NAMALWA (cell line): ENCODE measurements around the gene EXOC4.
"Not testable (repeated sequence)": the region's sequence is repeated elsewhere in the genome, so short reads cannot be mapped to it uniquely, and the experiment has no call there.

Experiments used
- DNase-seq: peaks from one replicate; pipeline ENCODE4 v3.0.0-alpha.2; 2015; ENCODE audit warnings: low spot score

The EXOC4 gene

DNA sequence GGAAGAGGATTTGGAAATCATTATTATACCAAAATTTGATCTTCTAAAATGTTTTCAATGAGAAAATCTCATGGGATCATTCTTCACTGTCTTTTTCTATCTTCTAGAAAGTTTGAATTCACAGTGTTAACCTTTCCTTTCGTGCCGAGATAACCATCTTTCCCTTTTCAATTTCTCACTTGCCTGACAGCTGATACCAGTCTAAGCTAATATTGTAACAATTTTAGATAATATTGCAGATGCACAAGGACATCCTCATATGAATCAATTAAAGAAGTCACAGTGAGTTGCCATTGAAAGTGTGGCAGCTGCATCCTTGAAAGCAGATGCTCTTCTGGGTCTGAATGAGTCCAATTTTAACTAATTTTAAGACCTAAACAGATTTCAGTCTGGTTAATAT lies 734.7 kb downstream of the EXOC4 start:
- DNase-seq = no peak

- no peak for DNase-seq
These were observed 740.7 kb downstream of the EXOC4 start for GRCh38 chr7:133993547-133993946.

DNA sequence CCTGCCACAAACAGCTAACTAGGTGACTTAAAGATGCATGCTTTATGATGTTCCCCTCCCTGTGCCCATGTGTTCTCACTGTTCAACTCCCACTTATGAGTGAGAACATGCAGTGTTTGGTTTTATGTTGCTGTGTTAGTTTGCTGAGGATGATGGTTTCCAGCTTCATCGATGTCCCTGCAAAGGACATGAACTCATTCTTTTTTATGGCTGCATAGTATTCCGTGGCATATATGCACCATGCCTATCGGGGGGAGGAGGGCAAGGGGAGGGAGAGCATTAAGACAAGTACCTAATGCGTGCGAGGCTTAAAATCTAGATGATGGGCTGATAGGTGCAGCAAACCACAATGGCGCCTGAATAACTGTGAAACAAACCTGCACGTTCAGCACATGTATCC lies 741.2 kb downstream of the EXOC4 start:
- not testable (repeated sequence) for DNase-seq

DNA sequence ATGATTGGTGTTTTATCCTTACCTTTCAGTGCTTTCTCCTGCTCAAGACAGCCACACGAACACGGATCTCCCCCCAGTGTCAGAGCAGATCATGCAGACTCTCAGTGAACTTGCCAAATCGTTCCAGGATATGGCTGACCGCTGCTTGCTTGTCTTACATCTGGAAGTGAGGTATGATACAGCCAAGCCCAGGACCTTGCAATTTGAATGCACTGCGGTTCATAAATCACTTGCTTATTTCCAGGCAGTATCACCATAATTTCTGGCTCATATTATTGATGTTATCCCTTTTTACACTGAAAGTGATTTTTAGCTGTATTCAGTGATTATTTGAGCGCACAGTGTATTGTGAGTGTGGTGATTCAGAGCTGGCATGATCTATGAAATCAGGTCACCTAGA lies 744.6 kb downstream of the EXOC4 start:
- no peak for DNase-seq

DNA sequence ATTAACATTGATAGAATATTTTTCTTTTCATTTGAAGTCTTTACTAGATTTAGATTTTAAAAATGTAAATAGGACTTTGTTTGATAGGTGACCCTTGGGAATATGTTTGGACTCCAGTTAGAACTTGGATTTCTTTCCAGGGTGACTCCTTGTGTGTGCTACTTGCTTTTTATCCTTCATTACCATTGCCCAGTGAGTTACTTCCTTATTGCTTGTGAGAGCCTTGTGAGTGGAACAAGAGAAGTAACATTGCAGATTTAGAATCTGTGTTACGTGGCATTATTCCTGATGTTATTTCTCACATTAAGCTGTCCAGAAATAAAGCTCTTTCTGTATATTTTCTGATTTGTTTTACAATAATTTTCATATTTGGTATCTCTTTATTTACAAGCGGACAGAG lies 746.3 kb downstream of the EXOC4 start:
- no peak for DNase-seq

DNA sequence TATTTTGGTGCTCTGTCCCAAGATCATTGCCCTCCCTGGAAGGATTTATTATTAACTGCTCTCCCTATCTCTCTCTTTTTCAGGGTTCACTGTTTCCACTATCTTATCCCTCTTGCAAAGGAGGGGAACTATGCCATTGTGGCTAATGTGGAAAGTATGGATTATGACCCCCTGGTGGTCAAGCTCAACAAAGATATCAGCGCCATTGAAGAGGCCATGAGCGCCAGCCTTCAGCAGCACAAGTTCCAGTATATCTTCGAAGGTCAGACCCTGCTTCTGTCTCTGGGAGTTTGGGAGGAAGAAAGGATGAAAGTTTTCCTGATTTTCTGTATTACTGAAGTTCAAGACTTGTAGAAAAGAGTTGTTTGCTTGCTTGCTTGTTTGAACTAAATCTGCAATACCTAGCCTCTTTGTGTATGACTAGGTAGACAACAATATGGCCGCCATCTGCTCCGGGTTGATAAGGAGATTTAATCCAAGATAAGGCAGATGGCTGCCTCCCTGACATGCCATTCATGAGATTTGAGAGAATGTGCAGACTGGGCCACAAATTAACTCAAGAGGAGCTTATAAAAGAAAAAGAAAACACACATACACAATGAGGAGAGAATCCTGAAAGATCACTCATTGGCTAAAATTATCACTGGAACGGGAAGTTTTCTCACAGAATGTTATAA lies 752.1 kb downstream of the EXOC4 start:
- DNase-seq = no peak

- no peak for DNase-seq
These were observed 756.6 kb downstream of the EXOC4 start for GRCh38 chr7:134009314-134010110.

DNA sequence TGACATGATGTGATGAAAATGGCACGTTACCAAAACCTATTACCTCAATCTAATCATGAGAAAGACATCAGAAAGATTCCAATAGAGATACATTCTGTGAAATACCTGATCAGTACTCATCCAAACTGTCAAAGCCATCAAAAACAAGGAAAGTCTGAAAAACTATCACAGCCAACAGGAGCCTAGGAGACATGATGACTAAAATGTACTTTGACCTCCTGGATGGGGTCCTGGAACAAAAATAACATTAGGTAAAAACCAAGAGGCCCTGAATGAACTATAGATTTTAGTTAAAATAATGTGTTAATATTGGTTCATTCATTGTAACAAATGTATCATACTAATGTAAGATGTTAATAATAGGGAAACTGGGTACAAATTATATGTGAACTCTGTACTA lies 760.4 kb downstream of the EXOC4 start:
- DNase-seq = no peak

- DNase-seq = no peak
These were observed 762.1 kb downstream of the EXOC4 start for GRCh38 chr7:134014935-134015334.

GRCh38 chr7:134016223-134016941 lies 763.5 kb downstream of the EXOC4 start:
- DNase-seq = peak; percentile 37

- no peak for DNase-seq
These were observed 764.0 kb downstream of the EXOC4 start for GRCh38 chr7:134016942-134017303.

- no peak for DNase-seq
These were observed 765.4 kb downstream of the EXOC4 start for GRCh38 chr7:134018306-134018705.

DNA sequence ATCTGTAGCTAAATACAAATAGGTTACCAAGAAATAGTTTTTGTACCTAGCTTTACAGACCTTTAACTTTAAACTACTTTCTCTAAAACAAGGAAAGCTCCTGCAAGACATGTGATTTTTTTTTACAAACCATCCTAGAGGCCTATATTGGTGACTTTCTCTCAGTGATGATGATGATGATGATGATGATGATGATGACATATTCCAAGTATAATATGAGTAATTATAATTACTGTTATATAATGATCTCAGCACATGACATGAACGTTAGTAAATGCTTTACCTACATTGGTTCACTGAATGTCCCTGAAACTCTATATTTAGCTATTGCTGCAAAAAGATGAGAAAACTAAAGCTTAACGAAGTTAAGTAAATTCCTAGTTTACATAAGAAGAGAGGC lies 766.4 kb downstream of the EXOC4 start:
- no peak for DNase-seq

- no peak for DNase-seq
These were observed 769.0 kb downstream of the EXOC4 start for GRCh38 chr7:134021836-134022235.

- DNase-seq = no peak
These were observed 769.5 kb downstream of the EXOC4 start for GRCh38 chr7:134022286-134022911.

- DNase-seq = no peak
These were observed 771.9 kb downstream of the EXOC4 start for GRCh38 chr7:134024739-134025138.

GRCh38 chr7:134028853-134029252 lies 776.0 kb downstream of the EXOC4 start:
- no peak for DNase-seq

- DNase-seq = no peak
These were observed 776.9 kb downstream of the EXOC4 start for GRCh38 chr7:134029743-134030142.

DNA sequence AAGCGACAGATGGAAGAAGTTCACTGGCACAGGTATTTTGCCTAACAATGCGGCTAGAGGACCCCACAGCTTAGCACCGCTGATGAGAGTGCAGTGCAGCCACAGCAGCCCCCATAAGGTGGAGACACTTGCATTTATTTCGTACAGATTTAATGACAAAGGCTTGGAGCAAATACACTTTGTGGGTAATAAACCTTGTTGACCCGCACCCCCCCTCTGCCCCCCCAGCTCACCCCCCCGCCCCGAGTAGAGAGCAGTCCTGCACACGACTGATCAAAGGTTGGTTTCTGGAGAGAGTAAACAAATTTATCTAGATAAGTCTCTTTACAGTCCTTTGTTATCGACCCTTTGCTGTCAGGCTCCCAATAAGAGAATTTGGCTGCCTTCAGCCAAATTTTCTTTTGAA lies 777.6 kb downstream of the EXOC4 start:
- no peak for DNase-seq

- peak; percentile 17 for DNase-seq
These were observed 779.1 kb downstream of the EXOC4 start for GRCh38 chr7:134031835-134032617.

GRCh38 chr7:134034652-134035051 lies 781.8 kb downstream of the EXOC4 start:
- no peak for DNase-seq

DNA sequence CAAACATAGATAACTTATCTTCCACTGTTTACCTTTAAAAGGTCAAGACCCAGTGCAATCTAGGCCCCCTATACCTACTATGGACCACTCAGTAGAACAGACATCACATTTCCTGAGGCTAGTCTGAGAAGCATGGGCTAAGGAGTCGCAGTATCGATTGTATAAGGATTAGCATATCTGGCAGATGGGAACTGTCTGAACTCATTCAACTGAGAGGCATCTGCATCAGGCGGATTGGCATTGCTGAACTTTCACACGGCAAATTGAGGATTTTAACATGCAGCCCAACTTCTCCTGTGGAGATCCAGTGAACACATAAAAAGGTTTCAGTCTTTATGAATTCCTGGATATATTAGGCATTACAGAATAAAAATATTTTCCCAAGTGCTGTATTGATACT lies 785.1 kb downstream of the EXOC4 start:
- DNase-seq = no peak
